Neural progenitor cell (in vitro differentiated cells): Measurements from ENCODE around the gene CTNNBL1.

Experiments used
- CTCF ChIP-seq: fragments of 200-600 bp; sonication (generic); IDR thresholded peaks from 2 replicates; pipeline ENCODE4 v1.5.1; 2017; ENCODE audit warnings: antibody characterized with exemption, mild to moderate bottlenecking
- EZH2 ChIP-seq: fragments of 200-600 bp; sonication (generic); IDR thresholded peaks from 2 replicates; pipeline ENCODE4 v1.6.1; 2017; ENCODE audit warnings: antibody characterized with exemption, mild to moderate bottlenecking, moderate library complexity

DNA sequence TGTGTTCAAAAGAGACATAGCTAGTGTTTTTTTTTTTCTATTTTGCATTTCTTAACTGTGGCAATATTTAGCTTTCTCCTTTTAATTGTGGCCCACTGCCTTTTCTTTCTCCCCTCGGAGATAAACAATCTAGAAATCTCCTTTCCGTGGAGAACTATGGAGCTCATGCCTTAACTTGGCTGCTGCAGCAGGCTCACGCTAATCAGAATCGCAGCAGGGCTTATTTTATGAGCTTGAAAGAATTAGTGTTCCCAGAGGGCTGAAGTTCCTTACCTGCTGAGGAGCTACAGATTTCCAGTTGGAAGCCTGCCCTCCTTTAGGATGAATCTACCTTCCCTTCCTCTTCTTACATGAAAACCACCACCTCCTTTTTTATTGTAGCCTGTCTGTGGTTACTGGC is 35.6 kb downstream of the CTNNBL1 start:
- TF ChIP-seq CTCF (no peak), EZH2 (no peak)
